BE2C (cell line): ENCODE measurements around the gene PKNOX2.

Experiments
- DNase-seq: peaks from one replicate; pipeline ENCODE4 v3.0.0-alpha.2; 2020
- H3K27me3 ChIP-seq: fragments of 250-450 bp; sonication (Bioruptor Pico); 2 replicates; pipeline ENCODE4 v1.5.1; 2020; ENCODE audit warnings: mild to moderate bottlenecking
- H3K36me3 ChIP-seq: fragments of 250-450 bp; sonication (Bioruptor Pico); 2 replicates; pipeline ENCODE4 v1.5.1; 2020; ENCODE audit warnings: mild to moderate bottlenecking
- H3K4me1 ChIP-seq: fragments of 250-450 bp; sonication (Bioruptor Pico); 2 replicates; pipeline ENCODE4 v1.5.1; 2020
- H3K4me3 ChIP-seq: 2 replicates; pipeline ENCODE4 v1.5.1; 2011; ENCODE audit warnings: low read depth, low read length
- H3K9me3 ChIP-seq: fragments of 250-450 bp; sonication (Bioruptor Pico); 2 replicates; pipeline ENCODE4 v1.5.1; 2020
- CTCF ChIP-seq: IDR thresholded peaks from 2 replicates; pipeline ENCODE4 v1.5.1; 2012; ENCODE audit warnings: mild to moderate bottlenecking, low read depth, low read length

Gene PKNOX2

GRCh38 chr11:125156346-125157117, 8.0 kb upstream of the PKNOX2 start:
- TF ChIP-seq CTCF = no peak
- H3K27me3 ChIP-seq = peaks cover 8% of the 10 kb centered on the region
- DNase-seq = no peak
- no peaks in the 10 kb centered on the region for H3K9me3 ChIP-seq
- H3K4me1 ChIP-seq = no peaks in the 10 kb centered on the region
- H3K4me3 ChIP-seq = no peak overlapping the region
- H3K36me3 ChIP-seq = no peaks in the 10 kb centered on the region

- Histone ChIP-seq H3K9me3 (no peaks in the 10 kb centered on the region), H3K4me3 (no peak overlapping the region), H3K4me1 (no peaks in the 10 kb centered on the region), H3K36me3 (no peaks in the 10 kb centered on the region), H3K27me3 (peaks cover 2% of the 10 kb centered on the region)
- no peak for TF ChIP-seq CTCF
- no peak for DNase-seq
Observed at GRCh38 chr11:125157118-125157733, 7.3 kb upstream of the PKNOX2 start.

- no peak for TF ChIP-seq CTCF
- Histone ChIP-seq H3K9me3 (no peaks in the 10 kb centered on the region), H3K27me3 (peaks cover under 1% of the 10 kb centered on the region; the same call in 1 of the 2 replicates), H3K4me1 (no peaks in the 10 kb centered on the region), H3K36me3 (no peaks in the 10 kb centered on the region), H3K4me3 (no peak overlapping the region)
- no peak for DNase-seq
Observed at GRCh38 chr11:125157953-125158680, 6.4 kb upstream of the PKNOX2 start.

GRCh38 chr11:125162743-125163142, 1.8 kb upstream of the PKNOX2 start:
- no peak for DNase-seq
- Histone ChIP-seq H3K27me3 (peaks cover 41% of the 10 kb centered on the region), H3K4me1 (no peaks in the 10 kb centered on the region), H3K4me3 (no peak overlapping the region), H3K36me3 (no peaks in the 10 kb centered on the region), H3K9me3 (no peaks in the 10 kb centered on the region)
- TF ChIP-seq CTCF = no peak

- Histone ChIP-seq H3K9me3 (no peaks in the 10 kb centered on the region), H3K4me1 (no peaks in the 10 kb centered on the region), H3K36me3 (no peaks in the 10 kb centered on the region), H3K27me3 (peaks cover 48% of the 10 kb centered on the region), H3K4me3 (no peak overlapping the region)
- no peak for DNase-seq
- no peak for TF ChIP-seq CTCF
Observed at GRCh38 chr11:125163431-125164063, 1.0 kb upstream of the PKNOX2 start.

GRCh38 chr11:125164091-125164421, 495 bp upstream of the PKNOX2 start:
- no peak for DNase-seq
- Histone ChIP-seq H3K36me3 (no peaks in the 10 kb centered on the region), H3K9me3 (no peaks in the 10 kb centered on the region), H3K4me1 (no peaks in the 10 kb centered on the region), H3K4me3 (no peak overlapping the region), H3K27me3 (peaks cover 50% of the 10 kb centered on the region)
- TF ChIP-seq CTCF = no peak
